CD4-positive, alpha-beta T cell treated with Interleukin-15 for 4 hours (primary cell): ENCODE measurements around the gene HSPA12B.

ENCODE experiments used
- DNase-seq: peaks from one replicate; pipeline ENCODE4 v3.0.0-alpha.2; 2020; ENCODE audit warnings: low spot score

The HSPA12B gene

GRCh38 chr20:3749087-3749688, 16.7 kb downstream of the HSPA12B start:
- no peak for DNase-seq

- peak; percentile 12 for DNase-seq
These were observed 17.4 kb downstream of the HSPA12B start for GRCh38 chr20:3749689-3750531.

- no peak for DNase-seq
These were observed 18.8 kb downstream of the HSPA12B start for GRCh38 chr20:3751305-3751674.

- DNase-seq: peak; percentile 52
These were observed 19.3 kb downstream of the HSPA12B start for GRCh38 chr20:3751675-3752385.

- no peak for DNase-seq
These were observed 19.9 kb downstream of the HSPA12B start for GRCh38 chr20:3752386-3752759.

GRCh38 chr20:3753098-3753497, 20.6 kb downstream of the HSPA12B start:
- DNase-seq: peak; percentile 68

- no peak for DNase-seq
These were observed 21.2 kb downstream of the HSPA12B start for GRCh38 chr20:3753501-3754275.

GRCh38 chr20:3754276-3754630, 21.8 kb downstream of the HSPA12B start:
- DNase-seq: no peak

- DNase-seq: no peak
These were observed 22.8 kb downstream of the HSPA12B start for GRCh38 chr20:3755269-3755668.

- no peak for DNase-seq
These were observed 23.5 kb downstream of the HSPA12B start for GRCh38 chr20:3755814-3756480.

GRCh38 chr20:3757268-3757667, 24.8 kb downstream of the HSPA12B start:
- no peak for DNase-seq

GRCh38 chr20:3758566-3758965, 26.1 kb downstream of the HSPA12B start:
- DNase-seq: no peak

GRCh38 chr20:3759316-3759823, 26.9 kb downstream of the HSPA12B start:
- DNase-seq: no peak

GRCh38 chr20:3759884-3760283, 27.4 kb downstream of the HSPA12B start:
- DNase-seq: no peak

GRCh38 chr20:3760655-3761348, 28.3 kb downstream of the HSPA12B start:
- DNase-seq: no peak

- no peak for DNase-seq
These were observed 31.5 kb downstream of the HSPA12B start for GRCh38 chr20:3763671-3764601.

- DNase-seq: no peak
These were observed 32.2 kb downstream of the HSPA12B start for GRCh38 chr20:3764659-3765058.

GRCh38 chr20:3765171-3765882, 32.8 kb downstream of the HSPA12B start:
- DNase-seq: no peak

GRCh38 chr20:3766422-3767109, 34.1 kb downstream of the HSPA12B start:
- no peak for DNase-seq
